ENCODE results near the gene VRTN. TPM values are rescaled to one million over a fixed set of nuclear protein-coding genes. Genes with fewer than 3 reads are reported as not detected.
"Not testable (repeated sequence)": the region's sequence is repeated elsewhere in the genome, so short reads cannot be mapped to it uniquely, and the experiment has no call there.

Gene VRTN
- total RNA-seq, 4 donors from 2014 or later = not detected

DNA sequence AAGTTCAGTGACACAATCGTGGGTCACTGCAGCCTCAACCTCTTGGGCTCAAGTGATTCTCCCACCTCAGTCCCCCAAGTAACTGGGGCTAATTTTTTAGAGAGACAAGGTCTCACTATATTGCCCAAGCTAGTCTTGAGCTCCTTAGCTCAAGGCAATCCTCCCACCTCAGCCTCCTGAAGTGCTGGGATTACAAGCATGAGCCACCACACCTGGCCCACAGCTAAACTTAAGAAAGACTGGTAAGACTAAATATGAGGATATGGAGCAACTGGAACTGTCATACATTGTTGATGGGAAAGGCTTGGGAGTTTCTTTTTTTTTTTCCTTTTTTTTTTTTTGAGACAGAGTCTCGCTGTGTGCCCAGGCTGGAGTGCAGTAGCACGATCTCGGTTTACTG, 34.0 kb downstream of the VRTN start:
- in situ Hi-C loops (cut with MboI; ENCODE audit: low sequenced_read_pairs in 4 of 4) (no loop called here), intact Hi-C loops (cut with DNase I; ENCODE audit: low total_unique reads) (no loop called here)
- Histone ChIP-seq H3K27me3 (no peaks in the 10 kb centered on the region), H3K4me3 (no peak overlapping the region), H3K9me3 (no peaks in the 10 kb centered on the region), H3K4me1 (no peaks in the 10 kb centered on the region), H3K36me3 (no peaks in the 10 kb centered on the region), H3K27ac (no peak overlapping the region)
- TF ChIP-seq, protein P1, sequence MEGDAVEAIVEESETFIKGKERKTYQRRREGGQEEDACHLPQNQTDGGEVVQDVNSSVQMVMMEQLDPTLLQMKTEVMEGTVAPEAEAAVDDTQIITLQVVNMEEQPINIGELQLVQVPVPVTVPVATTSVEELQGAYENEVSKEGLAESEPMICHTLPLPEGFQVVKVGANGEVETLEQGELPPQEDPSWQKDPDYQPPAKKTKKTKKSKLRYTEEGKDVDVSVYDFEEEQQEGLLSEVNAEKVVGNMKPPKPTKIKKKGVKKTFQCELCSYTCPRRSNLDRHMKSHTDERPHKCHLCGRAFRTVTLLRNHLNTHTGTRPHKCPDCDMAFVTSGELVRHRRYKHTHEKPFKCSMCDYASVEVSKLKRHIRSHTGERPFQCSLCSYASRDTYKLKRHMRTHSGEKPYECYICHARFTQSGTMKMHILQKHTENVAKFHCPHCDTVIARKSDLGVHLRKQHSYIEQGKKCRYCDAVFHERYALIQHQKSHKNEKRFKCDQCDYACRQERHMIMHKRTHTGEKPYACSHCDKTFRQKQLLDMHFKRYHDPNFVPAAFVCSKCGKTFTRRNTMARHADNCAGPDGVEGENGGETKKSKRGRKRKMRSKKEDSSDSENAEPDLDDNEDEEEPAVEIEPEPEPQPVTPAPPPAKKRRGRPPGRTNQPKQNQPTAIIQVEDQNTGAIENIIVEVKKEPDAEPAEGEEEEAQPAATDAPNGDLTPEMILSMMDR (IDR thresholded peaks at IDR 0.05 in 4 of 5, conservative IDR thresholded peaks at IDR 0.05 in 1 of 5) = no peak
- no peak for TF ChIP-seq POLR2A (IDR thresholded peaks at IDR 0.05)
- no peak for ATAC-seq
- no peak for DNase-seq

DNA sequence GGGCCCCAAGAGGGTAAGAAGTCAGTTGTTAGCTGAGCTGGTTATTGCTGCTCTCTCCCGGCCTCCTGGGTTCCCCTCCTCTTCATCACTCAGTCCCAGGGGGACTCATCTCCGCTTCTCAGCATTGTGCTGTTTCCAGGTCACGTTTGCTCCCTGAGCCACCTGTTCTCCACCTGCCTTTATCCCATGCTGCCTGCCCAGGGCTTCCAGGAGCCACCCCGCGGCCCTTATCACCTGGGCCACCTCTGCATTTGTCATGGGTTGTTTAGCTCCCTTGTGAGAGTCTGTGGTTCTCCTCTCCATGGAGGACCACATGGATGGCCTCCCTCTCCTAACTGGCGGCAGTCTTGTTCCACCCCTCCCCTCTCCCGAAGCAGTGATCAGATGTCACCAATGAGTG, 41.7 kb downstream of the VRTN start:
- DNase-seq (no peak), ATAC-seq (no peak)
- Histone ChIP-seq H3K4me3 (no peak overlapping the region), H3K27me3 (peaks cover 0 to 4% (median 0%) of the 10 kb centered on the region in 3 donors), H3K27ac (no peak overlapping the region), H3K9me3 (no peaks in the 10 kb centered on the region), H3K4me1 (no peaks in the 10 kb centered on the region), H3K36me3 (no peaks in the 10 kb centered on the region)
- TF ChIP-seq, protein P1 (IDR thresholded peaks at IDR 0.05 in 4 of 5, conservative IDR thresholded peaks at IDR 0.05 in 1 of 5) = no peak
- no peak for TF ChIP-seq POLR2A (IDR thresholded peaks at IDR 0.05)
- intact Hi-C loops (cut with DNase I; ENCODE audit: low total_unique reads) = no loop called here
- in situ Hi-C loops (cut with MboI; ENCODE audit: low sequenced_read_pairs in 4 of 4) = no loop called here

DNA sequence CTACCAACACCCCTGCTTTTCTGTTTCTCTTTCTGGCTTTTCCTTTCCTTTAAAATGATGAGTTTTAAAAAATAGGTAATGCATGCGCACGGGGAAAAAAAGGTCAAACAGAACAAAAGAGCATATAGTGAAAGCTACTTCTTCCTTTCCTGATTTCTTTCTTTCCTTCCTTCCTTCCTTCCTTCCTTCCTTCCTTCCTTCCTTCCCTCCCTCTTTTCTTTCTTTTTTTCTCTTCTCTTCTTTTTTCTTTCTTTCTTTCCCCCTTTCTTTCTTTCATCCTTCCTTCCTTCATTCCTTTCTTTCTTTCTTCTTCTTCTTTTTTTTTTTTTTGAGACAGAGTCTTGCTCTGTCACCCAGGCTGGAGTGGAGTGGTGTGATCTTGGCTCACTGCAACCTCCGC, 42.2 kb downstream of the VRTN start:
- H3K4me3 ChIP-seq; H3K36me3 ChIP-seq; in situ Hi-C loops (cut with MboI; ENCODE audit: low sequenced_read_pairs in 4 of 4); H3K27ac ChIP-seq; intact Hi-C loops (cut with DNase I; ENCODE audit: low total_unique reads); DNase-seq; H3K4me1 ChIP-seq; ATAC-seq; H3K27me3 ChIP-seq; H3K9me3 ChIP-seq: not testable (repeated sequence)

DNA sequence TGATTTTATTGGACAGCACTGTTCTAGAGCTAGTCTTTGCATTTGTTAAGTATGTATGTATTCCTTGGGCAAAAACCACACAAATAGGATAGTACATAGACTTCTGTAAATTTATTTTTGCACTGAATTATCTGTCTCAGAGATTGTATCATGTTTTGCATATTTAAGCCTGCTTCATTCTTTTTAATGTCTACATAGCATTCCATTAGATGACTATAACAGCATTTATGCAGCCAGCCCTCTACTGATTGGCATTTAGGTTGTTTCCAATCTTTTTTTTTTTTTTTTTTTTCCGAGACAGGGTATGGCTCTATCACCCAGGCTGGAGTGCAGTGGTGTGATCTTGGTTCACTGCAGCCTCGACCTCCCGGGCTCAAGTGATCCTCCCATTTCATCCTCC, 43.2 kb downstream of the VRTN start:
- ATAC-seq = no peak
- Histone ChIP-seq H3K4me3 (no peak overlapping the region), H3K36me3 (no peaks in the 10 kb centered on the region), H3K27ac (no peak overlapping the region), H3K27me3 (peaks cover 0 to 5% (median 0%) of the 10 kb centered on the region in 3 donors), H3K4me1 (no peaks in the 10 kb centered on the region), H3K9me3 (no peaks in the 10 kb centered on the region)
- TF ChIP-seq POLR2A (IDR thresholded peaks at IDR 0.05) = no peak
- TF ChIP-seq, protein P1 (IDR thresholded peaks at IDR 0.05 in 4 of 5, conservative IDR thresholded peaks at IDR 0.05 in 1 of 5) = no peak
- no peak for DNase-seq
- intact Hi-C loops (cut with DNase I; ENCODE audit: low total_unique reads) = no loop called here
- in situ Hi-C loops (cut with MboI; ENCODE audit: low sequenced_read_pairs in 4 of 4) = no loop called here

DNA sequence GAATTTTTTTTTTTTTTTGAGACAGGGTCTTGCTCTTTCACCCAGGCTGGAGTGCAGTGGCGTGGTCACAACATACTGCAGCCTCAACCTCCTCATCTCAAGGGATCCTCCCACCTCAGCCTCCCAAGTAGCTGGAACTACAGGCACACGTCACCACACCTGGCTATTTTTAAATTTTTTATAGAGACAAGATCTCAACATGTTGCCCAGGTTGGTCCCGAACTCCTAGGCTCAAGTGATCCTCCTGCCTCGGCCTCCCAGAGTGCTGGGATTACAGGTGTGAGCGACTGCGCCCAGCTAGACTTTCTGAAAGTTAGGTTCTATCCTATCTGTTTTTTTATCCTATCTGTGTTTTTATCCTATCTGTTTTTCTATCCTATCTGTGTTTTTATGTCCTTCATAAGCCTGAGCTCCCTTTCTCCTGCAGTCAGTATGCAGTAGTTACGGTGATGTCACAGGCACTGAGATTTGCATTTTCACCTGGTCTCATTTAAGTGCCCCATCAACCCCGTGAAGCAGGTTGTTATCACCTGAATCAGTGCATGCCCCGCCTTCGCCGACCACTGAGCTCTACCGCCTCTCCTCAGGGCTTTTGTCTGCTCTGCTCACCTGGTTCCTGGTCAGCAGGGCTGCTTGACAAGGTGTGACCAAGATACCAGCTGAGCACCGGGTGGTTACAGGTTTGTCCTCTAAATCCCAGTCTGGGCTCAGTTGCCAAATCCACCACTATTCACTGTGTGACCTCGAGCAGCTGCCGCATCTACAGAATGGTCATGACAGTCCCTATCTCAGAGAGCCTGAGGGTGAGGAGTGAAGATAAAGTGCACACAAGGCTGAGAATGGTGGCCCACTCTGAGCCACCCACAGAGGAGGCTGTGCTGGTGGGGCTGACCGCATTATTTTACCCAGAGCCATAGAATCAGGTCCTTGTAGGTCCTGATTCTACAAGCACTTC, 44.6 kb downstream of the VRTN start:
- no peak for ATAC-seq
- in situ Hi-C loops (cut with MboI; ENCODE audit: low sequenced_read_pairs in 4 of 4) = no loop called here

More for the DNA sequence above, 44.6 kb downstream of the VRTN start:
- Histone ChIP-seq H3K27me3 (peaks cover 0 to 5% (median 0%) of the 10 kb centered on the region in 3 donors), H3K27ac (no peak overlapping the region), H3K4me1 (no peaks in the 10 kb centered on the region), H3K36me3 (no peaks in the 10 kb centered on the region), H3K9me3 (no peaks in the 10 kb centered on the region), H3K4me3 (no peak overlapping the region)
- no peak for DNase-seq
- no peak for TF ChIP-seq POLR2A (IDR thresholded peaks at IDR 0.05)
- TF ChIP-seq, protein P1 (IDR thresholded peaks at IDR 0.05 in 4 of 5, conservative IDR thresholded peaks at IDR 0.05 in 1 of 5) = no peak
- intact Hi-C loops (cut with DNase I; ENCODE audit: low total_unique reads) = no loop called here

All from gastrocnemius medialis (tissue), 4 donors.